ENCODE results near the gene KIRREL3.

DNA sequence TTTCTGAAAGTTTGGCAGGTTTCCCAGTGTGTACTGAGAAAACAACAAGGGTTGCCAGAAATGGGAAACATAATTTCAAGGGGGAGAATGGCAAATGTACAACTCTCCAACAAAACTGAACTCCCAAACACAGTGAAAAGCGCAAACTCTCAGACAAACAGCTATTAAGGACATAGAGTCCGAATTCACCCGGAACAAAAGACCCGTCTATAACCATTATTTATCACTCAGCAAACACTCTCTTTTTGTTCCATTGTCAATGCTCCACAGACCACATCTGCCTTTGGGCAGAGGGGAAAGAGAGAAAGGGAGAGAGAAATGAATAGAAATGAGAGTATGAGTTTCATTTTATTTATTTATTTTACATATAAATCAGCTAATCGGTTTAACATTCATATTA is 21.7 kb downstream of the KIRREL3 start:
- TF ChIP-seq, protein P1, sequence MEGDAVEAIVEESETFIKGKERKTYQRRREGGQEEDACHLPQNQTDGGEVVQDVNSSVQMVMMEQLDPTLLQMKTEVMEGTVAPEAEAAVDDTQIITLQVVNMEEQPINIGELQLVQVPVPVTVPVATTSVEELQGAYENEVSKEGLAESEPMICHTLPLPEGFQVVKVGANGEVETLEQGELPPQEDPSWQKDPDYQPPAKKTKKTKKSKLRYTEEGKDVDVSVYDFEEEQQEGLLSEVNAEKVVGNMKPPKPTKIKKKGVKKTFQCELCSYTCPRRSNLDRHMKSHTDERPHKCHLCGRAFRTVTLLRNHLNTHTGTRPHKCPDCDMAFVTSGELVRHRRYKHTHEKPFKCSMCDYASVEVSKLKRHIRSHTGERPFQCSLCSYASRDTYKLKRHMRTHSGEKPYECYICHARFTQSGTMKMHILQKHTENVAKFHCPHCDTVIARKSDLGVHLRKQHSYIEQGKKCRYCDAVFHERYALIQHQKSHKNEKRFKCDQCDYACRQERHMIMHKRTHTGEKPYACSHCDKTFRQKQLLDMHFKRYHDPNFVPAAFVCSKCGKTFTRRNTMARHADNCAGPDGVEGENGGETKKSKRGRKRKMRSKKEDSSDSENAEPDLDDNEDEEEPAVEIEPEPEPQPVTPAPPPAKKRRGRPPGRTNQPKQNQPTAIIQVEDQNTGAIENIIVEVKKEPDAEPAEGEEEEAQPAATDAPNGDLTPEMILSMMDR (IDR thresholded peaks at IDR 0.05; ENCODE audit: low read depth, low read length): no peak
- no peak for TF ChIP-seq EZH2phosphoT487 (IDR thresholded peaks at IDR 0.05; ENCODE audit: low read depth)
